ENCODE measurements around the gene IKZF1.

IKZF1 gene

GRCh38 chr7:50283731-50284130, 20.8 kb upstream of the IKZF1 start:
- H3K4me2 ChIP-seq (ENCODE audit: insufficient read depth, low read length, poor library complexity, severe bottlenecking) = no peak overlapping the region
- no peaks in the 10 kb centered on the region for H3K79me1 ChIP-seq (ENCODE audit: low read depth, low read length)
- H2AK5ac ChIP-seq (ENCODE audit: low read depth, low read length) = no peak overlapping the region
- H3K4me1 ChIP-seq (ENCODE audit: control insufficient read depth in 2 of 2, insufficient read depth in 1 of 2, low read depth in 1 of 2, low read length in 2 of 2) = no peaks in the 10 kb centered on the region
- no peak overlapping the region for H2BK15ac ChIP-seq (ENCODE audit: low read length)
- no peak overlapping the region for H3K27ac ChIP-seq (replicated peaks; ENCODE audit: low read length)
- H2BK120ac ChIP-seq (ENCODE audit: low read depth, low read length) = no peak overlapping the region
- H3K4ac ChIP-seq (ENCODE audit: low read length) = no peak overlapping the region
- no peak overlapping the region for H3K18ac ChIP-seq (ENCODE audit: low read length)
- no peaks in the 10 kb centered on the region for H3K9me3 ChIP-seq (replicated peaks in 1 of 2; ENCODE audit: control insufficient read depth in 2 of 2, insufficient read depth in 1 of 2, low read depth in 1 of 2, low read length in 2 of 2)
- no CpG with 5 or more reads among the region's 4 CpGs for WGBS, 2 donors (ENCODE audit: extremely low coverage in 2 of 2, insufficient read length in 2 of 2, insufficient replicate concordance in 1 of 2)
- no peak overlapping the region for H2BK12ac ChIP-seq (ENCODE audit: low read length)
- H3K9ac ChIP-seq (ENCODE audit: low read depth, low read length, poor library complexity) = no peak overlapping the region
- no peak overlapping the region for H2AFZ ChIP-seq (ENCODE audit: low read length)
- no peak overlapping the region for H4K8ac ChIP-seq (ENCODE audit: low read depth, low read length)
- H3K14ac ChIP-seq (ENCODE audit: low read length) = no peak overlapping the region
- H3K27me3 ChIP-seq (ENCODE audit: control insufficient read depth in 3 of 3, insufficient read depth in 3 of 3, low read depth in 1 of 3, low read length in 3 of 3) = no peaks in the 10 kb centered on the region
- H3K4me3 ChIP-seq (ENCODE audit: low read length in 2 of 2) = no peak overlapping the region
- H4K91ac ChIP-seq (ENCODE audit: low read depth, low read length, poor library complexity) = no peak overlapping the region
- DNase-seq (ENCODE audit: low spot score) = no peak
- no peak overlapping the region for H2BK5ac ChIP-seq (ENCODE audit: low read length)
- H3K36me3 ChIP-seq (replicated peaks in 1 of 2; ENCODE audit: control insufficient read depth in 2 of 2, insufficient read depth in 2 of 2, low read length in 2 of 2) = no peaks in the 10 kb centered on the region
- H3K23ac ChIP-seq (ENCODE audit: low read depth, low read length, poor library complexity) = no peak overlapping the region

- H3K36me3 ChIP-seq (replicated peaks in 1 of 2; ENCODE audit: control insufficient read depth in 2 of 2, insufficient read depth in 2 of 2, low read length in 2 of 2) = no peaks in the 10 kb centered on the region
- H2AFZ ChIP-seq (ENCODE audit: low read length) = no peak overlapping the region
- no peak overlapping the region for H2AK5ac ChIP-seq (ENCODE audit: low read depth, low read length)
- H3K23ac ChIP-seq (ENCODE audit: low read depth, low read length, poor library complexity) = no peak overlapping the region
- no peak overlapping the region for H2BK12ac ChIP-seq (ENCODE audit: low read length)
- no peaks in the 10 kb centered on the region for H3K79me1 ChIP-seq (ENCODE audit: low read depth, low read length)
- no peak overlapping the region for H3K18ac ChIP-seq (ENCODE audit: low read length)
- no CpG with 5 or more reads among the region's 3 CpGs for WGBS, 2 donors (ENCODE audit: extremely low coverage in 2 of 2, insufficient read length in 2 of 2, insufficient replicate concordance in 1 of 2)
- H3K9ac ChIP-seq (ENCODE audit: low read depth, low read length, poor library complexity) = no peak overlapping the region
- H3K9me3 ChIP-seq (replicated peaks in 1 of 2; ENCODE audit: control insufficient read depth in 2 of 2, insufficient read depth in 1 of 2, low read depth in 1 of 2, low read length in 2 of 2) = no peaks in the 10 kb centered on the region
- H2BK120ac ChIP-seq (ENCODE audit: low read depth, low read length) = no peak overlapping the region
- no peak overlapping the region for H2BK15ac ChIP-seq (ENCODE audit: low read length)
- H4K8ac ChIP-seq (ENCODE audit: low read depth, low read length) = no peak overlapping the region
- no peaks in the 10 kb centered on the region for H3K4me1 ChIP-seq (ENCODE audit: control insufficient read depth in 2 of 2, insufficient read depth in 1 of 2, low read depth in 1 of 2, low read length in 2 of 2)
- no peak overlapping the region for H3K4me2 ChIP-seq (ENCODE audit: insufficient read depth, low read length, poor library complexity, severe bottlenecking)
- H4K91ac ChIP-seq (ENCODE audit: low read depth, low read length, poor library complexity) = no peak overlapping the region
- H3K14ac ChIP-seq (ENCODE audit: low read length) = no peak overlapping the region
- no peak overlapping the region for H3K4ac ChIP-seq (ENCODE audit: low read length)
- H2BK5ac ChIP-seq (ENCODE audit: low read length) = no peak overlapping the region
- H3K4me3 ChIP-seq (ENCODE audit: low read length in 2 of 2) = no peak overlapping the region
- DNase-seq (ENCODE audit: low spot score) = no peak
- no peak overlapping the region for H3K27ac ChIP-seq (replicated peaks; ENCODE audit: low read length)
- no peaks in the 10 kb centered on the region for H3K27me3 ChIP-seq (ENCODE audit: control insufficient read depth in 3 of 3, insufficient read depth in 3 of 3, low read depth in 1 of 3, low read length in 3 of 3)
These were observed 20.2 kb upstream of the IKZF1 start for GRCh38 chr7:50284296-50284695.

GRCh38 chr7:50285269-50285668, 19.2 kb upstream of the IKZF1 start:
- H2BK5ac ChIP-seq (ENCODE audit: low read length) = no peak overlapping the region
- no peak overlapping the region for H3K4ac ChIP-seq (ENCODE audit: low read length)
- WGBS, 2 donors (ENCODE audit: extremely low coverage in 2 of 2, insufficient read length in 2 of 2, insufficient replicate concordance in 1 of 2) = no CpG with 5 or more reads among the region's 4 CpGs
- H2AFZ ChIP-seq (ENCODE audit: low read length) = no peak overlapping the region
- no peak overlapping the region for H2BK12ac ChIP-seq (ENCODE audit: low read length)
- no peaks in the 10 kb centered on the region for H3K9me3 ChIP-seq (replicated peaks in 1 of 2; ENCODE audit: control insufficient read depth in 2 of 2, insufficient read depth in 1 of 2, low read depth in 1 of 2, low read length in 2 of 2)
- no peak overlapping the region for H2BK15ac ChIP-seq (ENCODE audit: low read length)
- H4K8ac ChIP-seq (ENCODE audit: low read depth, low read length) = no peak overlapping the region
- DNase-seq (ENCODE audit: low spot score) = no peak
- no peak overlapping the region for H3K4me2 ChIP-seq (ENCODE audit: insufficient read depth, low read length, poor library complexity, severe bottlenecking)
- H2AK5ac ChIP-seq (ENCODE audit: low read depth, low read length) = no peak overlapping the region
- H3K14ac ChIP-seq (ENCODE audit: low read length) = no peak overlapping the region
- H3K27me3 ChIP-seq (ENCODE audit: control insufficient read depth in 3 of 3, insufficient read depth in 3 of 3, low read depth in 1 of 3, low read length in 3 of 3) = no peaks in the 10 kb centered on the region
- H3K4me1 ChIP-seq (ENCODE audit: control insufficient read depth in 2 of 2, insufficient read depth in 1 of 2, low read depth in 1 of 2, low read length in 2 of 2) = no peaks in the 10 kb centered on the region
- H3K79me1 ChIP-seq (ENCODE audit: low read depth, low read length) = no peaks in the 10 kb centered on the region
- no peak overlapping the region for H3K27ac ChIP-seq (replicated peaks; ENCODE audit: low read length)
- H4K91ac ChIP-seq (ENCODE audit: low read depth, low read length, poor library complexity) = no peak overlapping the region
- no peak overlapping the region for H3K9ac ChIP-seq (ENCODE audit: low read depth, low read length, poor library complexity)
- H3K18ac ChIP-seq (ENCODE audit: low read length) = no peak overlapping the region
- no peak overlapping the region for H3K23ac ChIP-seq (ENCODE audit: low read depth, low read length, poor library complexity)
- no peak overlapping the region for H2BK120ac ChIP-seq (ENCODE audit: low read depth, low read length)
- H3K36me3 ChIP-seq (replicated peaks in 1 of 2; ENCODE audit: control insufficient read depth in 2 of 2, insufficient read depth in 2 of 2, low read length in 2 of 2) = no peaks in the 10 kb centered on the region
- no peak overlapping the region for H3K4me3 ChIP-seq (ENCODE audit: low read length in 2 of 2)

GRCh38 chr7:50287129-50287528, 17.4 kb upstream of the IKZF1 start:
- DNase-seq (ENCODE audit: low spot score) = no peak
- no peak overlapping the region for H3K18ac ChIP-seq (ENCODE audit: low read length)
- H2AFZ ChIP-seq (ENCODE audit: low read length) = no peak overlapping the region
- no peaks in the 10 kb centered on the region for H3K79me1 ChIP-seq (ENCODE audit: low read depth, low read length)
- no peaks in the 10 kb centered on the region for H3K36me3 ChIP-seq (replicated peaks in 1 of 2; ENCODE audit: control insufficient read depth in 2 of 2, insufficient read depth in 2 of 2, low read length in 2 of 2)
- H2BK120ac ChIP-seq (ENCODE audit: low read depth, low read length) = no peak overlapping the region
- H3K4ac ChIP-seq (ENCODE audit: low read length) = no peak overlapping the region
- H4K91ac ChIP-seq (ENCODE audit: low read depth, low read length, poor library complexity) = no peak overlapping the region
- no peaks in the 10 kb centered on the region for H3K9me3 ChIP-seq (replicated peaks in 1 of 2; ENCODE audit: control insufficient read depth in 2 of 2, insufficient read depth in 1 of 2, low read depth in 1 of 2, low read length in 2 of 2)
- no peak overlapping the region for H3K23ac ChIP-seq (ENCODE audit: low read depth, low read length, poor library complexity)
- no peaks in the 10 kb centered on the region for H3K4me1 ChIP-seq (ENCODE audit: control insufficient read depth in 2 of 2, insufficient read depth in 1 of 2, low read depth in 1 of 2, low read length in 2 of 2)
- H2BK15ac ChIP-seq (ENCODE audit: low read length) = no peak overlapping the region
- H2AK5ac ChIP-seq (ENCODE audit: low read depth, low read length) = no peak overlapping the region
- no peak overlapping the region for H3K4me2 ChIP-seq (ENCODE audit: insufficient read depth, low read length, poor library complexity, severe bottlenecking)
- H3K4me3 ChIP-seq (ENCODE audit: low read length in 2 of 2) = no peak overlapping the region
- no peak overlapping the region for H2BK12ac ChIP-seq (ENCODE audit: low read length)
- no peak overlapping the region for H2BK5ac ChIP-seq (ENCODE audit: low read length)
- no peak overlapping the region for H3K9ac ChIP-seq (ENCODE audit: low read depth, low read length, poor library complexity)
- WGBS, 2 donors (ENCODE audit: extremely low coverage in 2 of 2, insufficient read length in 2 of 2, insufficient replicate concordance in 1 of 2) = no CpG with 5 or more reads among the region's 1 CpG
- no peak overlapping the region for H4K8ac ChIP-seq (ENCODE audit: low read depth, low read length)
- no peaks in the 10 kb centered on the region for H3K27me3 ChIP-seq (ENCODE audit: control insufficient read depth in 3 of 3, insufficient read depth in 3 of 3, low read depth in 1 of 3, low read length in 3 of 3)
- H3K14ac ChIP-seq (ENCODE audit: low read length) = no peak overlapping the region
- H3K27ac ChIP-seq (replicated peaks; ENCODE audit: low read length) = no peak overlapping the region
